Cardiac muscle cell (in vitro differentiated cells and primary cell): ENCODE measurements around the gene RAMAC. TPM values are rescaled to one million over a fixed set of nuclear protein-coding genes. Genes with fewer than 3 reads are reported as not detected.
"Not testable (repeated sequence)": the region's sequence is repeated elsewhere in the genome, so short reads cannot be mapped to it uniquely, and the experiment has no call there.

ENCODE experiments used
- DNase-seq, 2 donors: peaks; one replicate each; pipeline versions ENCODE4 v3.0.0 to v3.0.0-alpha.2; 2010 to 2017; ENCODE audit warnings: low read depth in 1 of 2, low spot score in 1 of 2
- H3K27ac ChIP-seq: fragments of 200-600 bp; sonication (generic); 2 replicates; pipeline ENCODE4 v1.5.1; 2016
- H3K27me3 ChIP-seq: fragments of 200-600 bp; sonication (generic); 2 replicates; pipeline ENCODE4 v1.6.0; 2016; ENCODE audit warnings: control low read depth
- H3K36me3 ChIP-seq: fragments of 200-600 bp; sonication (generic); 2 replicates; pipeline ENCODE4 v1.5.1; 2016; ENCODE audit warnings: control low read depth
- H3K4me1 ChIP-seq: fragments of 200-600 bp; sonication (generic); 2 replicates; pipeline ENCODE4 v1.8.1; 2017; ENCODE audit warnings: low read depth, mild to moderate bottlenecking, mixed run types
- H3K4me3 ChIP-seq: fragments of 200-600 bp; sonication (generic); 2 replicates; pipeline ENCODE4 v1.5.1; 2016; ENCODE audit warnings: mild to moderate bottlenecking
- H3K9me3 ChIP-seq: fragments of 200-600 bp; sonication (generic); 2 replicates; pipeline ENCODE4 v1.5.1; 2017; ENCODE audit warnings: low read depth, mild to moderate bottlenecking, control low read depth
- polyA plus RNA-seq: library from polyadenylated mRNA; unstranded; fragments of >200 nt; fragmentation: Nextera tagmentation; extraction: Ambion mirVana; gene quantifications from 2 replicates; pipeline ENCODE4 v1.2.1, GENCODE V29; 2016
- total RNA-seq: library from RNA; depleted of rRNA; stranded (reverse); fragments of >200 nt; gene quantifications from 2 replicates; pipeline ENCODE4 v1.2.3, GENCODE V29; 2016
- TF ChIP-seq, protein P1 (sequence below): IDR thresholded peaks from 2 replicates; pipeline ENCODE4 v1.5.1; 2012; ENCODE audit warnings: low read depth, mild to moderate bottlenecking, low read length

The RAMAC gene
- total and polyA plus RNA-seq, 2 experiments from 2014 or later, result 37.3 to 91.1 TPM

DNA sequence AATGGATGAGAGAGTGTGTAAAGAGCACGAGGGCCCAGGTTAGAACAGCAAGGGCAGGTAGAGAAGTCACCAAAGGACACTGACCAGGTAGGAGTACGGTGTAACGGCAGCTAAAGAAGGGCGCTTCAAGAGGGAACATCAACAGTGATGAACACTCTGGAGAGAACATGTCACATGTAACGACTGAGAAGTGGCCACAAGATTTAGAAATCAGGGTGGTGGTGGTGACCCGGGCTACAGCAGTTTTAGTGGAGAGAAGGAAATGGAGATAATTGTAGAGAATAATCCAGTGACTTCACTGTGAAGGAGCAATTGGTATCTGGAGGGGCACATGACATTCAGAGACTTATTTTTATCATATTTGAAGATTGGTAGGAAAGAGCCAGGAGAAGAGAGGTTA lies 26.6 kb downstream of the RAMAC start:
- no peak overlapping the region for H3K4me3 ChIP-seq
- H3K9me3 ChIP-seq, result no peaks in the 10 kb centered on the region
- H3K27me3 ChIP-seq, result no peaks in the 10 kb centered on the region
- H3K4me1 ChIP-seq, result peaks cover 13% of the 10 kb centered on the region
- DNase-seq, result no peak
- TF ChIP-seq, protein P1, sequence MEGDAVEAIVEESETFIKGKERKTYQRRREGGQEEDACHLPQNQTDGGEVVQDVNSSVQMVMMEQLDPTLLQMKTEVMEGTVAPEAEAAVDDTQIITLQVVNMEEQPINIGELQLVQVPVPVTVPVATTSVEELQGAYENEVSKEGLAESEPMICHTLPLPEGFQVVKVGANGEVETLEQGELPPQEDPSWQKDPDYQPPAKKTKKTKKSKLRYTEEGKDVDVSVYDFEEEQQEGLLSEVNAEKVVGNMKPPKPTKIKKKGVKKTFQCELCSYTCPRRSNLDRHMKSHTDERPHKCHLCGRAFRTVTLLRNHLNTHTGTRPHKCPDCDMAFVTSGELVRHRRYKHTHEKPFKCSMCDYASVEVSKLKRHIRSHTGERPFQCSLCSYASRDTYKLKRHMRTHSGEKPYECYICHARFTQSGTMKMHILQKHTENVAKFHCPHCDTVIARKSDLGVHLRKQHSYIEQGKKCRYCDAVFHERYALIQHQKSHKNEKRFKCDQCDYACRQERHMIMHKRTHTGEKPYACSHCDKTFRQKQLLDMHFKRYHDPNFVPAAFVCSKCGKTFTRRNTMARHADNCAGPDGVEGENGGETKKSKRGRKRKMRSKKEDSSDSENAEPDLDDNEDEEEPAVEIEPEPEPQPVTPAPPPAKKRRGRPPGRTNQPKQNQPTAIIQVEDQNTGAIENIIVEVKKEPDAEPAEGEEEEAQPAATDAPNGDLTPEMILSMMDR, result no peak
- no peak overlapping the region for H3K27ac ChIP-seq
- H3K36me3 ChIP-seq, result peaks cover 19% of the 10 kb centered on the region

DNA sequence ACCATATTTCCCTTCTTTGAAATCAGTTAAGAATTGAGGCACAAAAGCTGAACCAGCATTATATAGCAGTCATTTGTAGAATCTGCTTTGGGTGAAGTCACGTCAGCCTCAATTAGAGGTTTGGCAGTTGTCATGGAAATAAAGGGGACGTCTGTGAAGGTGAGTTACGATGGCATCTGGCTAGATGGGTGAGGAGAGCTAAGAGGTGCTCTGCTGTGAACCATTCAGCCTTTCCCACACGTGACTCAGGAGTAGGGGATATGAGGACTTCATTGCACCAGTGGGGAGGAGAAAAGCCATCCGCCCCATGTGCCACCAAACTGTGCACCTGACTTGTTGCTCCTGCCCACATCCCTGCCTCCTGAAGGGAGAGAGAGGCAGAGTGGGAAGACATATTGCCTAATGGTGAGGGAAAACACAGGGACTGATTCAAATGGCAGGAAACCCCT lies 28.2 kb downstream of the RAMAC start:
- Histone ChIP-seq H3K4me1 (peaks cover 13% of the 10 kb centered on the region), H3K27me3 (no peaks in the 10 kb centered on the region), H3K27ac (peak overlapping the region; percentile 38), H3K4me3 (no peak overlapping the region), H3K36me3 (peaks cover 30% of the 10 kb centered on the region), H3K9me3 (no peaks in the 10 kb centered on the region)
- TF ChIP-seq, protein P1, result no peak
- no peak for DNase-seq

DNA sequence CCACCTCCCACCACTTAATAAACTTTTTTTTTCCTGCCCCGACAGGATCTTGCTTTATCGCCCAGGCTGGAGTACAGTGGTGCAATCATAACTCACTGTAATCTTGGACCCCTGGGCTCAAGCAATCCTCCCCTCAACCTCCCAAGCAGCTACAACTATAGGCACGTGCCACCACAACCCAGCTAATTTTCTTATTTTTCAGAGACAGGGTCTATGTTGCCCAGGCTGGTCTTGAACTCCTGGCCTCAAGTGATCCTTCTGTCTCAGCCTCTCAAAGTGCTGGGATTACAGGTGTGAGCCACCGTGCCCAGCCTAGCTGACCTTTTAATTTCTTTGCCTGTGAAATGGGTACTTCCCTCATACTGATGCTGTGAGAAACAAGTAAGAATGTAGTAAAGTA lies 29.4 kb downstream of the RAMAC start:
- Histone ChIP-seq H3K9me3 (no peaks in the 10 kb centered on the region), H3K27me3 (no peaks in the 10 kb centered on the region), H3K27ac (no peak overlapping the region), H3K4me3 (no peak overlapping the region), H3K4me1 (peaks cover 11% of the 10 kb centered on the region), H3K36me3 (peaks cover 28% of the 10 kb centered on the region)
- TF ChIP-seq, protein P1, result no peak
- DNase-seq, result no peak

DNA sequence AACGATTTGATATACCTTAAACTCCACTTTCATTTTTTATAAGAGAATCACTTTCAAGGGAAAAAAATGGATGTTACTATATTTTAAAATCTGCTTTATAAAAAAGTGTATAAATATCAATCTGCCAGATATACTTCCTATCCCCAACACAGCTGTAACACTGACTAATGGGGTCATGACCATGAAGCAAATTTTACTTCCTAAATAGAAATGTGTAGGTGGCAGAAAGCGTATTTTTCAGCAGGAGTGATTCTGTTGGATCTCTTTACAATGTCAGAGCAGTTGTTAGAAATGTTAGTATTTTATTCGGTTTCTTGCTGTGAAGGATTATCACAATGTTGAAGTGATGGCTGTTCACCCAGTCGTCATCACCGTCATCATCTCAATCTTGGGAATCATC lies 30.9 kb downstream of the RAMAC start:
- Histone ChIP-seq H3K27ac (no peak overlapping the region), H3K27me3 (no peaks in the 10 kb centered on the region), H3K4me1 (peaks cover 8% of the 10 kb centered on the region), H3K4me3 (no peak overlapping the region), H3K36me3 (peaks cover 36% of the 10 kb centered on the region), H3K9me3 (no peaks in the 10 kb centered on the region)
- no peak for DNase-seq
- TF ChIP-seq, protein P1, result no peak

DNA sequence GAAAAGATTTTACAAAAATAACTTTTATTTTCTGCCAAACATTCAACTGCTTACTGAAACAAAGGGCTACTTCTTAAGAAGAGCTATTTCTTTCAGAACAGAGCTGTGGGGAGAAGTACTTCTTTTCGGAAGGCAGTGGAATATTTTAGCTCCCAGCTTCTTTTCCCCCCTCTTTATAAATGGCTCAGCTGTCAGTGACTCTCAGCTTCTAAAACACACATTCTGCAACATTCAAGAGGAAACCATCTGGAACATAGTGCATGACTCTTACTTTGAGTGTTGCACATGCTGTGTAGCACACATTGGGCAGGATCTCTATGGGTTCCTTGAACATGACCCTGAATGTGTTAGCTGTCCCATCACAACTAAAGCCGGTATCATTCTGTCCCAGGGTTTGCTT lies 32.4 kb downstream of the RAMAC start:
- no peak overlapping the region for H3K4me3 ChIP-seq
- DNase-seq, result no peak
- TF ChIP-seq, protein P1, result no peak
- peaks cover 36% of the 10 kb centered on the region for H3K36me3 ChIP-seq
- H3K27me3 ChIP-seq, result no peaks in the 10 kb centered on the region
- H3K4me1 ChIP-seq, result no peaks in the 10 kb centered on the region
- H3K9me3 ChIP-seq, result no peaks in the 10 kb centered on the region
- H3K27ac ChIP-seq, result no peak overlapping the region

DNA sequence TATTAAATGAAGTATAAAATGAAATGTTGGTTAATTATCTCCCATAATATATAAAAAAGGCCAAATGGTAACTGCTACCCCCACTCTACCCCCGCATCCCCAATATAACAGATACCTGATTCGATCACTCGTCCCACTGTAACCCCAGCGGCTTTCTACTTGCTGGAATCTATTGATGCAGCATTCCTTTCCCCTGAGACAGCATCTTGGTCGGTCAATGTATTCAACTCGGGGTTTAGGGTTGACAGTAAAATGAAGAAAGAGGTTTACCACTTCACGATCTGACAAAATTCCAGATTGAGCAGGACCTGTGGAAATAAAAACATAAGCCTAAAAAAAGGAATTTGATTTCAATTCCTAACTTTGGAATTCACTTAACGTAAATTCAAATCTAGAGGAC lies 44.0 kb downstream of the RAMAC start:
- H3K27me3 ChIP-seq, result no peaks in the 10 kb centered on the region
- TF ChIP-seq, protein P1, result no peak
- no peak overlapping the region for H3K27ac ChIP-seq
- DNase-seq, result peak in 1 of 2 donors; percentile 32
- no peak overlapping the region for H3K4me3 ChIP-seq
- H3K4me1 ChIP-seq, result no peaks in the 10 kb centered on the region
- no peaks in the 10 kb centered on the region for H3K9me3 ChIP-seq
- H3K36me3 ChIP-seq, result peaks cover 34% of the 10 kb centered on the region

DNA sequence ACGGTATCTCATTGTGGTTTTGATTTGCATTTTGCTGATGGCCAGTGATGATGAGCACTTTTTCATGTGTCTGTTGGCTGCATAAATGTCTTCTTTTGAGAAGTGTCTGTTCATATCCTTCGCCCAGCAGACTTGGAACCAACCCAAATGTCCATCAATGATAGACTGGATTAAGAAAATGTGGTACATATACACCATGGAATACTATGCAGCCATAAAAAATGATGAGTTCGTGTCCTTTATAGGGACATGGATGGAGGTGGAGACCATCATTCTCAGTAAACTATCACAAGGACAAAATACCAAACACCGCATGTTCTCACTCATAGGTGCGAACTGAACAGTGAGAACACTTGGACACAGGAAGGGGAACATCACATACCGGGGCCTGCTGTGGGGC lies 45.2 kb downstream of the RAMAC start:
- not testable (repeated sequence) for H3K9me3 ChIP-seq, DNase-seq, H3K4me3 ChIP-seq, H3K27me3 ChIP-seq, H3K4me1 ChIP-seq, H3K27ac ChIP-seq
- peaks cover 34% of the 10 kb centered on the region for H3K36me3 ChIP-seq
